Parathyroid adenoma (tissue), 2 donors: ENCODE results near the gene NEXN.
A peak's percentile ranks its signal among the peaks of the same experiment; 100 is the strongest.
"Not testable (repeated sequence)": the region's sequence is repeated elsewhere in the genome, so short reads cannot be mapped to it uniquely, and the experiment has no call there.

ENCODE experiments used
- H2AFZ ChIP-seq: fragments of 300-600 bp; sonication (generic); one replicate; pipeline ENCODE4 v1.7.0; 2017; ENCODE audit warnings: antibody characterized with exemption, mild to moderate bottlenecking
- H3K27ac ChIP-seq: fragments of 300-600 bp; sonication (generic); one replicate; pipeline ENCODE4 v1.7.0; 2017
- H3K27me3 ChIP-seq: fragments of 300-600 bp; sonication (generic); one replicate; pipeline ENCODE4 v1.7.0; 2017; ENCODE audit warnings: low read length; ENCODE audit not compliant: control insufficient read depth, insufficient read depth
- H3K36me3 ChIP-seq: fragments of 300-600 bp; sonication (generic); one replicate; pipeline ENCODE4 v1.7.0; 2017; ENCODE audit warnings: low read length; ENCODE audit not compliant: control insufficient read depth, insufficient read depth
- H3K4me1 ChIP-seq: fragments of 300-600 bp; sonication (generic); one replicate; pipeline ENCODE4 v1.7.0; 2017; ENCODE audit warnings: control low read depth
- H3K4me2 ChIP-seq: fragments of 300-600 bp; sonication (generic); one replicate; pipeline ENCODE4 v1.7.0; 2017; ENCODE audit warnings: low read length
- H3K4me3 ChIP-seq: fragments of 300-600 bp; sonication (generic); one replicate; pipeline ENCODE4 v1.7.0; 2017; ENCODE audit warnings: low read depth, low read length
- H3K79me2 ChIP-seq: fragments of 300-600 bp; sonication (generic); one replicate; pipeline ENCODE4 v1.7.0; 2017; ENCODE audit warnings: control low read depth
- H3K9ac ChIP-seq: fragments of 300-600 bp; sonication (generic); one replicate; pipeline ENCODE4 v1.7.0; 2017; ENCODE audit warnings: mild to moderate bottlenecking
- H3K9me3 ChIP-seq: fragments of 300-600 bp; sonication (generic); one replicate; pipeline ENCODE4 v1.7.0; 2017; ENCODE audit warnings: low read length; ENCODE audit not compliant: control insufficient read depth
- CTCF ChIP-seq: fragments of 300-600 bp; sonication (generic); IDR thresholded peaks from one replicate; pipeline ENCODE4 v1.7.0; 2017; ENCODE audit warnings: antibody characterized with exemption, mild to moderate bottlenecking
- donor health status: primary hyperparathyroidism.

NEXN gene

GRCh38 chr1:77978293-77978968, 90.0 kb downstream of the NEXN start:
- peak overlapping the region; percentile 90 for H2AFZ ChIP-seq
- H3K4me2 ChIP-seq: peak overlapping the region; percentile 84
- H3K79me2 ChIP-seq: peaks cover 20% of the 10 kb centered on the region
- H3K9ac ChIP-seq: peak overlapping the region; percentile 49
- H3K9me3 ChIP-seq: no peaks in the 10 kb centered on the region
- H3K36me3 ChIP-seq: no peaks in the 10 kb centered on the region
- peaks cover 4% of the 10 kb centered on the region for H3K4me1 ChIP-seq
- H3K4me3 ChIP-seq: peak overlapping the region; percentile 94
- H3K27ac ChIP-seq: peak overlapping the region; percentile 91
- H3K27me3 ChIP-seq: no peaks in the 10 kb centered on the region
- no peak for TF ChIP-seq CTCF

GRCh38 chr1:77978969-77979876, 90.8 kb downstream of the NEXN start, which contains the start of gene FUBP1:
Gene FUBP1 (minus strand): TSS chr1:77979072. CDS start chr1:77979004, 68 bp downstream.
- peaks cover 16% of the 10 kb centered on the region for H3K79me2 ChIP-seq
- no peaks in the 10 kb centered on the region for H3K27me3 ChIP-seq
- H2AFZ ChIP-seq: peak within 1 kb of the TSS; percentile 90
- H3K36me3 ChIP-seq: no peaks in the 10 kb centered on the region
- H3K9ac ChIP-seq: peak within 1 kb of the TSS; percentile 49
- TF ChIP-seq CTCF: peak; percentile 62
- peak within 1 kb of the TSS; percentile 84 for H3K4me2 ChIP-seq
- peak within 1 kb of the TSS; percentile 94 for H3K4me3 ChIP-seq
- peaks cover 4% of the 10 kb centered on the region for H3K4me1 ChIP-seq
- H3K9me3 ChIP-seq: no peaks in the 10 kb centered on the region
- peak within 1 kb of the TSS; percentile 91 for H3K27ac ChIP-seq

GRCh38 chr1:77983352-77983996, 95.0 kb downstream of the NEXN start:
- H3K9ac ChIP-seq, H3K79me2 ChIP-seq, H3K4me3 ChIP-seq, H3K9me3 ChIP-seq, H3K4me1 ChIP-seq, H3K27me3 ChIP-seq, H2AFZ ChIP-seq, H3K4me2 ChIP-seq, H3K27ac ChIP-seq, H3K36me3 ChIP-seq: not testable (repeated sequence)

- Histone ChIP-seq H3K79me2 (no peaks in the 10 kb centered on the region), H3K9ac (no peak overlapping the region), H3K4me2 (no peak overlapping the region), H3K4me1 (no peaks in the 10 kb centered on the region), H3K27ac (no peak overlapping the region), H3K9me3 (no peaks in the 10 kb centered on the region), H3K4me3 (no peak overlapping the region), H3K36me3 (no peaks in the 10 kb centered on the region), H3K27me3 (no peaks in the 10 kb centered on the region), H2AFZ (no peak overlapping the region)
- no peak for TF ChIP-seq CTCF
These were observed 95.6 kb downstream of the NEXN start for GRCh38 chr1:77983997-77984355.

- no peak for TF ChIP-seq CTCF
- no peaks in the 10 kb centered on the region for H3K27me3 ChIP-seq
- no peaks in the 10 kb centered on the region for H3K79me2 ChIP-seq
- H3K4me3 ChIP-seq: no peak overlapping the region
- no peak overlapping the region for H2AFZ ChIP-seq
- H3K9me3 ChIP-seq: no peaks in the 10 kb centered on the region
- no peak overlapping the region for H3K9ac ChIP-seq
- no peak overlapping the region for H3K27ac ChIP-seq
- no peaks in the 10 kb centered on the region for H3K4me1 ChIP-seq
- no peak overlapping the region for H3K4me2 ChIP-seq
- no peaks in the 10 kb centered on the region for H3K36me3 ChIP-seq
These were observed 96.2 kb downstream of the NEXN start for GRCh38 chr1:77984629-77985028.
